ENCODE measurements around the gene TCF4. TPM values are rescaled to one million over a fixed set of nuclear protein-coding genes. Genes with fewer than 3 reads are reported as not detected.

Gene TCF4
- total and polyA plus RNA-seq, 2 donors (not counting 3 experiments of a cell fraction or from before 2014, with no cell fraction given) = 183 to 390 TPM

- dilution Hi-C loops (cut with MboI; ENCODE audit: extremely low pct_ligation_motif_present, low sequenced_read_pairs) = no loop called here
- Histone ChIP-seq H3K9ac (replicated peaks; ENCODE audit: extremely low read depth, insufficient read depth, low read length) (peak overlapping the region; percentile 30), H4K20me1 (replicated peaks; ENCODE audit: control insufficient read depth, extremely low read depth, insufficient read depth, low read length) (no peaks in the 10 kb centered on the region), H3K4me1 (ENCODE audit: control insufficient read depth, extremely low read depth, insufficient read depth, low read length) (peaks cover 38% of the 10 kb centered on the region), H3K4me3 (replicated peaks in 1 of 3; ENCODE audit: insufficient read depth in 1 of 3, low read depth in 1 of 3, low read length in 3 of 3) (peak overlapping the region in 1 of 3 experiments; percentile 29), H3K27me3 (ENCODE audit: control insufficient read depth in 2 of 2, insufficient read depth in 2 of 2, low read length in 2 of 2) (no peaks in the 10 kb centered on the region), H3K9me3 (replicated peaks; ENCODE audit: control insufficient read depth, insufficient read depth, low read length) (no peaks in the 10 kb centered on the region), H3K79me2 (ENCODE audit: control insufficient read depth, insufficient read depth, low read length) (peaks cover 44% of the 10 kb centered on the region), H3K36me3 (ENCODE audit: control insufficient read depth in 2 of 2, extremely low read depth in 1 of 2, insufficient read depth in 2 of 2, low read length in 2 of 2) (no peaks in the 10 kb centered on the region), H3K9me1 (replicated peaks; ENCODE audit: control insufficient read depth, extremely low read depth, insufficient read depth, low read length) (no peaks in the 10 kb centered on the region), H3K4me2 (ENCODE audit: insufficient read depth, low read length) (peak overlapping the region; percentile 77), H3K27ac (ENCODE audit: insufficient read depth, low read depth, low read length) (peak overlapping the region; percentile 49), H2AFZ (ENCODE audit: low read depth, low read length) (no peak overlapping the region)
- intact Hi-C loops (cut with micrococcal nuclease) = loop anchor here (2.0 to 10.0 kb wide), 3 partner anchors 59 to 1037 kb away; no protein-coding TSS in a partner anchor
- BruUV-seq (replicated peaks) = TSS peak; percentile 41
- ChIA-PET POLR2A (no interaction called here), CTCF (interaction anchor here (1.0 to 1.9 kb wide), 5 partner anchors 32 to 152 kb away, joined by 3 to 6 read pairs (median 4); no protein-coding TSS in a partner anchor)
- FAIRE-seq (no peak), DNase-seq (ENCODE audit: low read depth, low spot score) (peak; percentile 57)
- TF ChIP-seq GATA2 (IDR thresholded peaks at IDR 0.05; ENCODE audit: insufficient read depth, insufficient read length, low read depth, low read length) (no peak), FOS (IDR thresholded peaks at IDR 0.05; ENCODE audit: borderline replicate concordance, insufficient read depth, low read length) (no peak), JUN (IDR thresholded peaks at IDR 0.05; ENCODE audit: borderline replicate concordance, insufficient read depth, insufficient read length, low read depth) (no peak), EZH2 (IDR thresholded peaks at IDR 0.05; ENCODE audit: borderline replicate concordance, low read depth, low read length, severe bottlenecking) (no peak), POLR2AphosphoS5 (IDR thresholded peaks at IDR 0.05; ENCODE audit: insufficient read depth, low read depth, low read length) (no peak)
These were observed 167.9 kb downstream of the TCF4 start for GRCh38 chr18:55419947-55420664.
